Measurements from ENCODE around the gene TMEM266.

Gene TMEM266

GRCh38 chr15:76075046-76075445 lies 15.3 kb downstream of the TMEM266 start:
- H2AFZ ChIP-seq (ENCODE audit: low read depth, low read length, severe bottlenecking): no peak overlapping the region
- TF ChIP-seq, protein P1, sequence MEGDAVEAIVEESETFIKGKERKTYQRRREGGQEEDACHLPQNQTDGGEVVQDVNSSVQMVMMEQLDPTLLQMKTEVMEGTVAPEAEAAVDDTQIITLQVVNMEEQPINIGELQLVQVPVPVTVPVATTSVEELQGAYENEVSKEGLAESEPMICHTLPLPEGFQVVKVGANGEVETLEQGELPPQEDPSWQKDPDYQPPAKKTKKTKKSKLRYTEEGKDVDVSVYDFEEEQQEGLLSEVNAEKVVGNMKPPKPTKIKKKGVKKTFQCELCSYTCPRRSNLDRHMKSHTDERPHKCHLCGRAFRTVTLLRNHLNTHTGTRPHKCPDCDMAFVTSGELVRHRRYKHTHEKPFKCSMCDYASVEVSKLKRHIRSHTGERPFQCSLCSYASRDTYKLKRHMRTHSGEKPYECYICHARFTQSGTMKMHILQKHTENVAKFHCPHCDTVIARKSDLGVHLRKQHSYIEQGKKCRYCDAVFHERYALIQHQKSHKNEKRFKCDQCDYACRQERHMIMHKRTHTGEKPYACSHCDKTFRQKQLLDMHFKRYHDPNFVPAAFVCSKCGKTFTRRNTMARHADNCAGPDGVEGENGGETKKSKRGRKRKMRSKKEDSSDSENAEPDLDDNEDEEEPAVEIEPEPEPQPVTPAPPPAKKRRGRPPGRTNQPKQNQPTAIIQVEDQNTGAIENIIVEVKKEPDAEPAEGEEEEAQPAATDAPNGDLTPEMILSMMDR (IDR thresholded peaks at IDR 0.05; ENCODE audit: insufficient read depth, low read length, poor library complexity, severe bottlenecking): no peak
- no peak for TF ChIP-seq EZH2phosphoT487 (conservative IDR thresholded peaks at IDR 0.05; ENCODE audit: low read length)
- H3K9ac ChIP-seq (ENCODE audit: low read length): no peak overlapping the region
- H3K4me3 ChIP-seq (ENCODE audit: insufficient read depth, low read length, poor library complexity, severe bottlenecking): no peak overlapping the region
- H3K27me3 ChIP-seq (ENCODE audit: low read length): no peaks in the 10 kb centered on the region
- H3F3A ChIP-seq (ENCODE audit: insufficient read depth): no peaks in the 10 kb centered on the region
- no peak overlapping the region for H3K4me2 ChIP-seq (ENCODE audit: low read depth, low read length, poor library complexity, severe bottlenecking)
- H3K9me2 ChIP-seq (replicated peaks; ENCODE audit: insufficient read depth, low read length): no peaks in the 10 kb centered on the region
- no peaks in the 10 kb centered on the region for H3K79me2 ChIP-seq (ENCODE audit: insufficient read depth, low read length)
- H4K20me1 ChIP-seq (ENCODE audit: low read depth, low read length): no peaks in the 10 kb centered on the region
- no peaks in the 10 kb centered on the region for H3K9me3 ChIP-seq (ENCODE audit: insufficient read depth, low read length)
- H3K27ac ChIP-seq (ENCODE audit: low read depth, low read length): no peak overlapping the region
- no peaks in the 10 kb centered on the region for H3K36me3 ChIP-seq (ENCODE audit: low read length)

DNA sequence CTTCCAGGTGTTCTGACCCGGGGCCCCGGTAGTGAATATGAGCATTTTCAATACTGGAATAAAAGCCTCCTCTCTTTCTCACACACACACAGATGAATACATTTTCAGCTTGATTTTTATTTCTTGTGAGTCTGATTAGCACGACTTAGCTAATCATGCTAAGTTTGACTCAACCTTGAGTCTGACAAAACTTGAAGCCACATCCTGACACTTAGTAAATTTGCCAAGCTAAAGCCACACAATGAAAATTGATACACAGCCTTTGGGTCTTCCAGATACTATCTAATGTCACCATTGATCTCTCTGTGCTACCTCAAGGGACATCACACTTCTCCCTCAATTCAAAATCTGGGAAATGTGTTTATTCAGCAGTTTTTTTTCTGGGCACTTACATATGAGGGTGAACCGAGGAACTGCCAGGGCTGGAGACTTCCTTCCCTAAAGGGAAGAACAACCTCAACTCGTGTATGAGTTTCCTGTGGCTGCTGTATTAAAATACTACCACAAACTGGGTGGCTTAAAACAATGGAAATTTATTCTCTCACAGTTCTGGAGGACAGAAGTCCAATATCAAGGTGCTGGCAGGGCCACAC lies 18.6 kb downstream of the TMEM266 start:
- Histone ChIP-seq H3K4me3 (ENCODE audit: insufficient read depth, low read length, poor library complexity, severe bottlenecking) (no peak overlapping the region), H3K27me3 (ENCODE audit: low read length) (no peaks in the 10 kb centered on the region), H2AFZ (ENCODE audit: low read depth, low read length, severe bottlenecking) (no peak overlapping the region), H3F3A (ENCODE audit: insufficient read depth) (no peaks in the 10 kb centered on the region), H3K9me3 (ENCODE audit: insufficient read depth, low read length) (no peaks in the 10 kb centered on the region), H3K4me2 (ENCODE audit: low read depth, low read length, poor library complexity, severe bottlenecking) (no peak overlapping the region), H3K79me2 (ENCODE audit: insufficient read depth, low read length) (no peaks in the 10 kb centered on the region), H3K9me2 (replicated peaks; ENCODE audit: insufficient read depth, low read length) (no peaks in the 10 kb centered on the region), H4K20me1 (ENCODE audit: low read depth, low read length) (no peaks in the 10 kb centered on the region), H3K9ac (ENCODE audit: low read length) (no peak overlapping the region), H3K36me3 (ENCODE audit: low read length) (no peaks in the 10 kb centered on the region), H3K27ac (ENCODE audit: low read depth, low read length) (no peak overlapping the region)
- TF ChIP-seq EZH2phosphoT487 (conservative IDR thresholded peaks at IDR 0.05; ENCODE audit: low read length): no peak
- TF ChIP-seq, protein P1 (IDR thresholded peaks at IDR 0.05; ENCODE audit: insufficient read depth, low read length, poor library complexity, severe bottlenecking): no peak

DNA sequence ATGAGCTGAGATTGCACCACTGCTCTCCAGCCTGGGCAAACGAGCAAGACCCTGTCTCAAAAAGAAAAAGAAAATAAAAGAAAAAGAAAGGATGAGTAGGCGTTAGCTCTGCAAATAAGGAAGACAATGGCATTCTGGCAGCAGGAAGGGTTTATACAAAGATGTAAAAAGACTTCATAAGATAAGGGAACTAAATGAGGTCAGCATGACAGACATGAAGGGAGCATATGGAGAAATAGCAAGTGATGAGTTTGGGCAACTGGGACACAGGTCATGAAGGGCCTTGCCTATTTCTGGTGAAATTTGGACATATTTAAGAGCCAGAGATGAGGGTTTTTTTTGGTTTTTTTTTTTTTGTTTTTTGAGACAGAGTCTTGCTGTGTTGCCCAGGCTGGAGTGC lies 24.5 kb downstream of the TMEM266 start:
- no peaks in the 10 kb centered on the region for H3K27me3 ChIP-seq (ENCODE audit: low read length)
- H3K79me2 ChIP-seq (ENCODE audit: insufficient read depth, low read length): no peaks in the 10 kb centered on the region
- H3K9me2 ChIP-seq (replicated peaks; ENCODE audit: insufficient read depth, low read length): no peaks in the 10 kb centered on the region
- H3F3A ChIP-seq (ENCODE audit: insufficient read depth): no peaks in the 10 kb centered on the region
- no peak for TF ChIP-seq EZH2phosphoT487 (conservative IDR thresholded peaks at IDR 0.05; ENCODE audit: low read length)
- H3K36me3 ChIP-seq (ENCODE audit: low read length): no peaks in the 10 kb centered on the region
- no peak overlapping the region for H3K27ac ChIP-seq (ENCODE audit: low read depth, low read length)
- no peak overlapping the region for H3K4me3 ChIP-seq (ENCODE audit: insufficient read depth, low read length, poor library complexity, severe bottlenecking)
- no peaks in the 10 kb centered on the region for H4K20me1 ChIP-seq (ENCODE audit: low read depth, low read length)
- no peak overlapping the region for H2AFZ ChIP-seq (ENCODE audit: low read depth, low read length, severe bottlenecking)
- H3K4me2 ChIP-seq (ENCODE audit: low read depth, low read length, poor library complexity, severe bottlenecking): no peak overlapping the region
- H3K9ac ChIP-seq (ENCODE audit: low read length): no peak overlapping the region
- no peaks in the 10 kb centered on the region for H3K9me3 ChIP-seq (ENCODE audit: insufficient read depth, low read length)

- no peaks in the 10 kb centered on the region for H3K9me2 ChIP-seq (replicated peaks; ENCODE audit: insufficient read depth, low read length)
- H4K20me1 ChIP-seq (ENCODE audit: low read depth, low read length): no peaks in the 10 kb centered on the region
- H2AFZ ChIP-seq (ENCODE audit: low read depth, low read length, severe bottlenecking): no peak overlapping the region
- no peaks in the 10 kb centered on the region for H3F3A ChIP-seq (ENCODE audit: insufficient read depth)
- no peaks in the 10 kb centered on the region for H3K36me3 ChIP-seq (ENCODE audit: low read length)
- H3K27me3 ChIP-seq (ENCODE audit: low read length): no peaks in the 10 kb centered on the region; the same call in 1 of the 2 replicates
- H3K4me2 ChIP-seq (ENCODE audit: low read depth, low read length, poor library complexity, severe bottlenecking): no peak overlapping the region
- no peak overlapping the region for H3K4me3 ChIP-seq (ENCODE audit: insufficient read depth, low read length, poor library complexity, severe bottlenecking)
- H3K9me3 ChIP-seq (ENCODE audit: insufficient read depth, low read length): no peaks in the 10 kb centered on the region
- no peak overlapping the region for H3K27ac ChIP-seq (ENCODE audit: low read depth, low read length)
- no peak overlapping the region for H3K9ac ChIP-seq (ENCODE audit: low read length)
- TF ChIP-seq, protein P1 (IDR thresholded peaks at IDR 0.05; ENCODE audit: insufficient read depth, low read length, poor library complexity, severe bottlenecking): no peak
- no peak for TF ChIP-seq EZH2phosphoT487 (conservative IDR thresholded peaks at IDR 0.05; ENCODE audit: low read length)
- no peaks in the 10 kb centered on the region for H3K79me2 ChIP-seq (ENCODE audit: insufficient read depth, low read length)
Measured at GRCh38 chr15:76098685-76099084, 38.9 kb downstream of the TMEM266 start.
